Neuronal stem cell (in vitro differentiated cells): ENCODE results near the gene FOXN1.
A peak's percentile ranks its signal among the peaks of the same experiment; 100 is the strongest.

Experiments used
- DNase-seq: peaks from one replicate; pipeline ENCODE4 v3.0.0-alpha.2; 2013; ENCODE audit warnings: low spot score
- H2AFZ ChIP-seq: one replicate; pipeline ENCODE4 v1.6.1; 2013; ENCODE audit warnings: mild to moderate bottlenecking, low read length, inconsistent platforms
- H2AK5ac ChIP-seq: 2 replicates; pipeline ENCODE4 v1.6.1; 2013; ENCODE audit warnings: low read depth, mild to moderate bottlenecking, inconsistent platforms, low read length, moderate library complexity, mixed read lengths
- H2BK120ac ChIP-seq: 2 replicates; pipeline ENCODE4 v1.6.1; 2013; ENCODE audit warnings: low read depth, mild to moderate bottlenecking, inconsistent platforms, low read length, moderate library complexity, mixed read lengths
- H2BK12ac ChIP-seq: one replicate; pipeline ENCODE4 v1.6.1; 2013; ENCODE audit warnings: low read length, inconsistent platforms
- H2BK15ac ChIP-seq: 2 replicates; pipeline ENCODE4 v1.6.1; 2013; ENCODE audit warnings: mild to moderate bottlenecking, low read length, inconsistent platforms, mixed read lengths
- H2BK5ac ChIP-seq: one replicate; pipeline ENCODE4 v1.6.1; 2013; ENCODE audit warnings: inconsistent platforms, mild to moderate bottlenecking, low read length, moderate library complexity
- H3K14ac ChIP-seq: one replicate; pipeline ENCODE4 v1.6.1; 2013; ENCODE audit warnings: low read length, inconsistent platforms
- H3K18ac ChIP-seq: 2 replicates; pipeline ENCODE4 v1.6.1; 2013; ENCODE audit warnings: low read length, inconsistent platforms
- H3K23ac ChIP-seq: 2 replicates; pipeline ENCODE4 v1.6.1; 2013; ENCODE audit warnings: low read depth, mild to moderate bottlenecking, mixed read lengths, low read length, inconsistent platforms; ENCODE audit not compliant: poor library complexity
- H3K27ac ChIP-seq: replicated peaks from 3 replicates; pipeline ENCODE4 v1.5.1; 2013; ENCODE audit warnings: low read length, inconsistent platforms
- H3K27me3 ChIP-seq, 3 experiments: 2 replicates each; pipeline ENCODE4 v1.6.1; 2013; ENCODE audit warnings: low read length in 3 of 3, mild to moderate bottlenecking in 2 of 3, inconsistent platforms in 1 of 3, low read depth in 1 of 3, mixed read lengths in 1 of 3, moderate library complexity in 1 of 3; ENCODE audit not compliant: control insufficient read depth in 3 of 3, insufficient read depth in 3 of 3
- H3K36me3 ChIP-seq, 2 donors: replicated peaks in 1 of 2; 2 replicates each; pipeline ENCODE4 v1.6.1; 2013; ENCODE audit warnings: low read length in 2 of 2; ENCODE audit not compliant: control insufficient read depth in 2 of 2, insufficient read depth in 2 of 2
- H3K4ac ChIP-seq: 2 replicates; pipeline ENCODE4 v1.6.1; 2013; ENCODE audit warnings: inconsistent platforms, mild to moderate bottlenecking, low read length, moderate library complexity
- H3K4me1 ChIP-seq, 2 donors: 1 replicate in 1 of 2; 2 replicates in 1 of 2; pipeline ENCODE4 v1.6.1; 2013; ENCODE audit warnings: low read length in 2 of 2, low read depth in 1 of 2; ENCODE audit not compliant: control insufficient read depth in 2 of 2, insufficient read depth in 1 of 2
- H3K4me2 ChIP-seq: one replicate; pipeline ENCODE4 v1.6.1; 2013; ENCODE audit warnings: mild to moderate bottlenecking, low read length, inconsistent platforms; ENCODE audit not compliant: insufficient read depth, poor library complexity, severe bottlenecking
- H3K4me3 ChIP-seq, 2 donors: 2 replicates each; pipeline ENCODE4 v1.5.1; 2013; ENCODE audit warnings: low read length in 2 of 2, mild to moderate bottlenecking in 2 of 2, inconsistent platforms in 1 of 2, moderate library complexity in 1 of 2
- H3K79me1 ChIP-seq: one replicate; pipeline ENCODE4 v1.6.1; 2013; ENCODE audit warnings: low read depth, mild to moderate bottlenecking, inconsistent platforms, low read length, moderate library complexity
- H3K9ac ChIP-seq: one replicate; pipeline ENCODE4 v1.6.1; 2013; ENCODE audit warnings: mild to moderate bottlenecking, low read depth, low read length, inconsistent platforms; ENCODE audit not compliant: poor library complexity
- H3K9me3 ChIP-seq, 2 donors: replicated peaks in 1 of 2; 2 replicates each; pipeline versions ENCODE3 to v1.6.1; 2013; ENCODE audit warnings: low read length in 2 of 2, mild to moderate bottlenecking in 2 of 2, inconsistent platforms in 1 of 2, low read depth in 1 of 2, mixed read lengths in 1 of 2, moderate library complexity in 1 of 2; ENCODE audit not compliant: control insufficient read depth in 2 of 2, insufficient read depth in 1 of 2
- H4K8ac ChIP-seq: one replicate; pipeline ENCODE4 v1.6.1; 2013; ENCODE audit warnings: low read depth, mild to moderate bottlenecking, inconsistent platforms, low read length, moderate library complexity
- H4K91ac ChIP-seq: one replicate; pipeline ENCODE4 v1.6.1; 2013; ENCODE audit warnings: low read length, low read depth, mild to moderate bottlenecking, inconsistent platforms; ENCODE audit not compliant: poor library complexity
- WGBS, 2 donors: extraction: QIAGEN DNeasy Blood & Tissue Kit; methylation state at CpG; one replicate each; pipeline ENCODE4 v1.1.7; 2013; ENCODE audit warnings: missing lambda C conversion rate in 2 of 2, mixed read lengths in 1 of 2; ENCODE audit not compliant: insufficient read length in 2 of 2, insufficient replicate concordance in 1 of 2; ENCODE audit errors: extremely low coverage in 2 of 2; 5-methylcytosine and 5-hydroxymethylcytosine counted together

Gene FOXN1

GRCh38 chr17:28513476-28513875 is 7.3 kb downstream of the FOXN1 start:
- H2BK5ac ChIP-seq: no peak overlapping the region
- no peak overlapping the region for H3K27ac ChIP-seq
- no peak overlapping the region for H3K4ac ChIP-seq
- peaks cover 0 to 49% (median 2%) of the 10 kb centered on the region in 3 experiments for H3K27me3 ChIP-seq
- H2BK120ac ChIP-seq: no peak overlapping the region
- no peak overlapping the region for H3K14ac ChIP-seq
- no peak for DNase-seq
- no peak overlapping the region for H4K91ac ChIP-seq
- no peak overlapping the region for H4K8ac ChIP-seq
- no peak overlapping the region for H2AFZ ChIP-seq
- H3K9me3 ChIP-seq: peaks cover 0 to 6% of the 10 kb centered on the region in 2 donors
- no peak overlapping the region for H2BK15ac ChIP-seq
- H3K18ac ChIP-seq: no peak overlapping the region
- peaks cover 3% of the 10 kb centered on the region for H3K79me1 ChIP-seq
- H3K4me2 ChIP-seq: no peak overlapping the region
- H2BK12ac ChIP-seq: no peak overlapping the region
- H3K9ac ChIP-seq: no peak overlapping the region
- WGBS, 2 donors: no CpG with 5 or more reads among the region's 7 CpGs
- H3K4me1 ChIP-seq: no peaks in the 10 kb centered on the region
- H3K23ac ChIP-seq: no peak overlapping the region
- H3K4me3 ChIP-seq: no peak overlapping the region
- H2AK5ac ChIP-seq: no peak overlapping the region
- H3K36me3 ChIP-seq: no peaks in the 10 kb centered on the region

- Histone ChIP-seq H3K18ac (no peak overlapping the region), H2BK120ac (no peak overlapping the region), H3K27me3 (peaks cover 0 to 44% (median 0%) of the 10 kb centered on the region in 3 experiments), H3K27ac (no peak overlapping the region), H3K14ac (no peak overlapping the region), H3K4me2 (no peak overlapping the region), H3K4ac (no peak overlapping the region), H2AFZ (no peak overlapping the region), H3K4me1 (no peaks in the 10 kb centered on the region), H2BK5ac (no peak overlapping the region), H4K8ac (no peak overlapping the region), H4K91ac (no peak overlapping the region), H3K4me3 (no peak overlapping the region), H2BK12ac (no peak overlapping the region), H3K79me1 (peaks cover 3% of the 10 kb centered on the region), H3K23ac (no peak overlapping the region), H2AK5ac (peak overlapping the region; percentile 81), H3K9ac (no peak overlapping the region), H3K9me3 (peaks cover 0 to 6% of the 10 kb centered on the region in 2 donors), H2BK15ac (no peak overlapping the region), H3K36me3 (no peaks in the 10 kb centered on the region)
- no CpG with 5 or more reads among the region's 16 CpGs for WGBS, 2 donors
- DNase-seq: no peak
Observed at GRCh38 chr17:28514561-28515002, 8.4 kb downstream of the FOXN1 start.

DNA sequence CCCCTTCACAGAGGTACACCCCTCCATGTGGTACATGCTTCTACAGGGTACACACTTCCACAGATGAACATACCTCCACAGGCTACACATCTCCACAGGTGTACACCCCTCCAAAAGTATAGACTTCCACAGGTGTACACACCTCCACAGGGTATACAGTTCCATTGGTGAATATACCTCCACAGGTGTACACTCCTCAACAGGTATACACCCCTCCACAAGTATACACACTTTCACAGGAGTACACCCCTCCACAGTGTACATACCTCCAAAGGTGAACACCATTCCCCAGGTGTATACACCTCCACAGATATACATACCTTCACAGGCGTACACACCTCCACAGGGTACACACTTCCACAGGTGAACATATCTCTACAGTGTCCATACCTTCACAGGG is 9.4 kb downstream of the FOXN1 start:
- Histone ChIP-seq H3K27ac (no peak overlapping the region), H3K4me3 (no peak overlapping the region), H4K8ac (no peak overlapping the region), H3K23ac (no peak overlapping the region), H3K27me3 (peaks cover 0 to 42% (median 0%) of the 10 kb centered on the region in 3 experiments), H4K91ac (no peak overlapping the region), H3K14ac (no peak overlapping the region), H2AK5ac (no peak overlapping the region), H3K36me3 (no peaks in the 10 kb centered on the region), H2BK5ac (no peak overlapping the region), H3K9ac (no peak overlapping the region), H3K79me1 (peaks cover under 1% of the 10 kb centered on the region), H3K4me2 (no peak overlapping the region), H3K4ac (no peak overlapping the region), H2AFZ (no peak overlapping the region), H3K18ac (no peak overlapping the region), H2BK15ac (no peak overlapping the region), H3K4me1 (no peaks in the 10 kb centered on the region), H3K9me3 (peaks cover 0 to 6% of the 10 kb centered on the region in 2 donors), H2BK12ac (no peak overlapping the region), H2BK120ac (no peak overlapping the region)
- DNase-seq: no peak
- WGBS, 2 donors: no CpG with 5 or more reads among the region's 1 CpG

- Histone ChIP-seq H3K23ac (no peak overlapping the region), H3K4ac (peak overlapping the region; percentile 47), H3K27ac (no peak overlapping the region), H3K4me2 (no peak overlapping the region), H4K8ac (no peak overlapping the region), H4K91ac (no peak overlapping the region), H3K18ac (no peak overlapping the region), H3K4me3 (no peak overlapping the region), H3K14ac (no peak overlapping the region), H2BK12ac (no peak overlapping the region), H3K79me1 (no peaks in the 10 kb centered on the region), H2AFZ (no peak overlapping the region), H2BK5ac (no peak overlapping the region), H2BK120ac (no peak overlapping the region), H2AK5ac (no peak overlapping the region), H3K9me3 (peaks cover 0 to 6% of the 10 kb centered on the region in 2 donors), H3K27me3 (peaks cover 0 to 47% (median 0%) of the 10 kb centered on the region in 3 experiments), H3K4me1 (peaks cover 0 to 9% of the 10 kb centered on the region in 2 donors), H2BK15ac (no peak overlapping the region), H3K36me3 (no peaks in the 10 kb centered on the region), H3K9ac (no peak overlapping the region)
- no peak for DNase-seq
- no CpG with 5 or more reads among the region's 6 CpGs for WGBS, 2 donors
Observed at GRCh38 chr17:28518132-28518531, 12.0 kb downstream of the FOXN1 start.
